ENCODE results near the gene SUN3.
"Not testable (repeated sequence)": the region's sequence is repeated elsewhere in the genome, so short reads cannot be mapped to it uniquely, and the experiment has no call there.

The SUN3 gene

DNA sequence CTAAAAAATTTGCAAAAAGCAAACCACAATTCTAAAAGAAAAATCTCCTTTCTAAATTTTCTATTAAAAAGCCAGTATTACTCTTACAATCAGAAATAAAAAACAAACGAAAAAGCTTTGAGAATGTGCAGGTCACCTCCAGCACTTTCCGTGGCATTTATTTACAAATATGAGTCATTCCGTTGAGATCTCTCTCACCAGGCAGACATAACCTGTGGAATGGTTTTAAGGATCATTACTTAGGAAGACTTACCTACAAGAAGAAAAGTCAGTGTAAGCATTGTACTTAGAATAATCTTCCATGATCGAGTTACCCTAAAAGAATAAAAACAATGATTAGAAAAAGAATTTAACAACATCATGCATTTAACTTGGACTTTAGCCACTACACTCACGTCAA, 3.3 kb downstream of the SUN3 start:
- DNase-seq = no peak

DNA sequence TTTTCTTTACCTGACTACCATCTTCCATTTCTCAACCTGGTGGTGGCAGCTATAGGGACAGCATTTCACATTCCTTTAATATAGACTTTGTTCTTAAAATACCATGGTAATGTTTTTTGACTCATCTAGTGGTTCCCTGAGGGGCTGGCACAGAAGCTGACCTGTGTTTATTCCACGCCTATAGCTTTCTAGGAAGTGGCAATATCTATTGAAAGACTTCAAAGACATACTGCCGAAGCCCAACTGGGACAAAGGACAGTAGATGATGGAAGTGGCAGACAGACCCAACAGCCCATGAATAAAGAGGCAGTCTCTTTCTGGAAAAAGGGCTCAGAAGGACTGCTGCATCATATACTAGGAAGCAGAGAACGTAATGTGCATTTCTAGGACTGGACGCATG, 11.2 kb downstream of the SUN3 start:
- no peak for DNase-seq

DNA sequence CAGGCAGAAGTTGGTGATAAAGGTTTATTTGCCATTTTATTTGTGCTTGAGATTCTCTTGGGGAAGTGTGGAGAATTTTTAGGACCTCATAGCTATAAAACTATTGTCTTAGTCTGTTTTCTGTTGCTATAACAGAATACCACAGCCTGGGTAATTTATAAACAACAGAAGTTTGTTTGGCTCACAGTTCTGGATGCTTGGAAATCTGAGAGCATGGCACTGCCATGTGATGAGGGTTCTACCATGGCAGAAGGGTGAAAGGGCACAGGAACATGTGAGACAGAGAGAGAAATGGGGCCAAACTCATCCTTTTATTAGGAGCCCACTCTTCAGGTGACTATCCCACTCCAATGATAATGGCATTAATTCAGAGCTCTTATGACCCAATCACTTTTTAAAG, 12.3 kb downstream of the SUN3 start:
- DNase-seq = no peak

DNA sequence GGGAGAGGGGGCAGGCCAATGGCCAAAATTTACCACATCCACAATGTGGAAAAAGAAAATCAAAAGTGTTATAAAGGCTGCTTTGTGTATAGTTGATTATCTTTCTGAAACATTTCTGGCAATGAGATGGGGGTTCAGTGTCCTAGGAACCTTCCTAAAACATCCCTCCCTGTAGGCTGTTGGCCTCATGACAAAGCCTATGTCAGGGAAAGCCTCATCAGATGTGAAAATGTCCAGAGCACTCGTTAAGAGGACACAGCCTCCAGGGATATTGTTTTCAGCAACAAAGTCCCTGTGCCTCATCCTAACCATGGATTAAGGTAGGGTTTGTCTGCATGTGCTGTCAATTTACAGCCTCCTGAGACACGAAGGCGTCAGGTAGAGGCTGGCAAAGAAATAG, 17.0 kb downstream of the SUN3 start:
- DNase-seq = no peak

DNA sequence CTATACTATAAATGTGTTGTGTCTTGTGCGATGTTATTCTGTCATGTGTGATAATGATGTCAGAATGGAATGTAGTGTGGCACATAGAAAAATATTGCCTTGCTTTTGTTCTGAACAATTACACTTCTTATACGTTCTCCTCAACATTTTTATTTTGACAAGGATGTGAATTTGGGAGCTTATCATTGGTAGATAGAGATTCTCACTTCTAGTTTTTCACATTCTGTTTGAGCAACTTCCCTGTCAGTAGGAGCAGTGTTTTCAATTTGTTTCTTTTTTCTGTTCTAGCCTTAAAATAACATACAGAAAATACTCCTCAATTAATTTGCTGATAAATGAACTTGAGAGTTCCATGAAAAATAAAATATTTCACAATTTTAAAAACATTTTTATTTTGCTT, 17.6 kb downstream of the SUN3 start:
- no peak for DNase-seq

DNA sequence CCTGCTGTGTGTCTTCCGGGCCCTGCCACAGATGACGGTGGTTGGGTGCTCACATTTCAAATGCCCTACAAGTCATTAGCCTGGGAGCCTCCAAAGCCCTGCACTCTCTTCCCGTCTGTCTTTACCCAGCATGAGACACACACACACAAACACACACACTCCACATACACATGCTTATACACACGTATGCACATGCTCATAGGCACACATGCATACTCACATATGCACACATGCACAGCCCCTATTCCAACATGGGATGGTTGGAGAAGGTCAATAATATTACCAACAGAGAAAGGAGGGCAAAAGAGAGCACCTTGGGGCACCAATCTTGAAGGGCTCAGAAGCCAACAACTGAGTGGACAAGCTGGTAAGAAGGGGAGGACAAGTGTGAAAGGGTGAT, 19.0 kb downstream of the SUN3 start:
- no peak for DNase-seq

DNA sequence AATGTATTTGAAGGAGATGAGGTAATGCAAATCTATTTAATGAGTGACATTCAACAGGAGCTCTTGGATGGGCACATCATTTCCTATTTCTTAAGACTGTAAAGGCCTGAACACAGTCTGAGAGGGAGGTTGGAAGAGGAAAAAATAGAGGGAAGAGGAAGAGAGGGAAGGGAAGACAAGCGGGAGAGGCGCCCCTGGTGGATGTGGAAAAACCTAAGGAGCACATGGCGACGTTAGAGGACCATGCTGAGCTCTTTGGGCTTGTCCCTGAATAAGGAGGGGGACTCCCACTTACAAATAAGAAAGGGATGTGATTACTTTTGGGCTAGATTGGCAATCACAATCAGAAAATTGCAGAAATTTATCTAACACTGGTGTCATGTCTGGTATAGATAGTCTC, 19.6 kb downstream of the SUN3 start:
- no peak for DNase-seq

DNA sequence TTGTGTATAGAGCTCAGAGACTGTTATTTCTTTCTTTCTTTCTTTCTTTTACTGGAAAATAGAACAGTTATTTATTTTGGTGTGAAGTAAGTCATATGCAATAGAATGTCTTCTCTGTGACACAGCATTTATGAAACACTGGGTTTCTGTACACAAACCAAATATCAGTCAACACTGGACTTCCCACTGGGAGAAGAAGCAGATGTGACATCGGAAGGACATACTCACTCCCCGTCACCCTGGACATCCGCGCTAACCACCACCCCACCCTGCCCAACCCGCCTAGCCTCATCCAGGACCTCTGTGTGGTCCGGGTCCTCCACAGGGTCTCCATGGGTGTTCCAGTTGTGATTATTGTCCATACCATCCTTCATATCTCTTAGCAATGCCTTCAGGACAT, 22.0 kb downstream of the SUN3 start:
- no peak for DNase-seq

DNA sequence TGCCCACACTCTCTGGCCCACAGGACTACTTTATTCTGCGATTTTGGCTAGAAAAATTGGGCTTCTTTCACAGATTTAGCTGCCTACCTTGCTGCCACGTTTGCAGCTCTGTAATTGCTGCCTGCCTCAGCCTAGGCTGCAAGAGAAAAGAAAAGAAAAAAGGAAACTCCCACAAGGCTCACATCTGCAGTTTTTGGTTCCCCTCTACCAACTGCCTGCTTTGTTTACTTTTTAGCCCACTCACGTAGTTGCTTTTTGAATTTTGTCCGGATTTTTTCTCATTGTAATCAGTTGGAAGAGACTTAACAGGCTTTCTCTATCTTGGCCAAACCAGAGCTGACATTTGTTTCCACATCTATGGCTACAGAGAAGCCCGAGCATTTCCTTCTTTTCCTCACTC, 24.3 kb downstream of the SUN3 start:
- no peak for DNase-seq

DNA sequence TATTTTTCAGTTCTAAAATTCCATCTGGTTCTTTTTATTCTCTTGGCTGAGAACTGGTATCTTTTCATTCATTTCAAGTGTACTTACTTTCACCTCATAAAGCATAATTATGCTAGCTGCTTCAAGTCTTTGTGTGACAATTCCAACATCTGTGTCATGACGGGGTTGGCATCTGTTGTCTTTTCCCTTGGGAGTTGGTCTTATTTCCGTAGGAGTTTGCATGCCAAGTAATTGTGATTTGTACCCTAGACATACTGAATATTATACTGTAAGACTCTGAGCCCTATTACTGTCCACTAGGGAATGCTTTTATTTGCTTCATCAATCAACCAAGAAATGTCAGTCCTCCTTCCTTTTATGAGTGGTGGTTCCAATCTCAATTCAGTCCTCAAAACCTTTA, 24.9 kb downstream of the SUN3 start:
- DNase-seq = no peak

DNA sequence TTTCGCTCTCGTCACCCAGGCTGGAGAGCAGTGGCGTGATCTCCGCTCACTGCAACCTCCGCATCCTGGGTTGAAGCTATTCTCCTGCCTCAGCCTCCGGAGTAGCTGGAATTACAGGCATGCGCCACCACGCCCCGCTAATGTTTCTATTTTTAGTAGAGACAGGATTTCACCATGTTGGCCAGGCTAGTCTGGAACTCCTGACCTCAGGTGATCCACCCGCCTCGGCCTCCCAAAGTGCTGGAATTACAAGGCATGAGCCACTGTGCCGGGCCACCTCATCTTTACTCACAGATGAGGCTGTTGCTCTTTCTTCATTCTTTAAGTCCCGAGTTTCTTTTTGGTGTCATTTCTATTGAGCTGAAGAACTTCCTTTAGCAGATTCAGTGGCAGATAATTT, 28.7 kb downstream of the SUN3 start:
- not testable (repeated sequence) for DNase-seq

DNA sequence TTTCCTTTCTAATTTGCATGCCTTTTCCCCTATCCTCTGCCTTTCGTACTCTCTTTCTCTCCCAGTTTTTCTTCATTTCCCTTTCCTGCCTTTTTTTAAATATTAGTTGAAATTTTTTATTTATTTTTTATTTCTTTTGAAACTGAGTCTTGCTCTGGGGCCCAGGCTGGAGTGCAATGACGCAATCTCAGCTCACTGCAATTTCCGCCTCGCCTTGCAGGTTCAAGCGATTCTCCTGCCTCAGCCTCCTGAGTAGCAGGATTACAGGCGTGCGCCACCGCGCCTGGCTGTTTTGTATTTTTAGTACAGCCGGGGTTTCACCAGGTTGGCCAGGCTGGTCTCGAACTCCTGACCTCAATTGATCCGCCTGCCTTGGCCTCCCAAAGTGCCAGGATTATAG, 29.5 kb downstream of the SUN3 start:
- no peak for DNase-seq

DNA sequence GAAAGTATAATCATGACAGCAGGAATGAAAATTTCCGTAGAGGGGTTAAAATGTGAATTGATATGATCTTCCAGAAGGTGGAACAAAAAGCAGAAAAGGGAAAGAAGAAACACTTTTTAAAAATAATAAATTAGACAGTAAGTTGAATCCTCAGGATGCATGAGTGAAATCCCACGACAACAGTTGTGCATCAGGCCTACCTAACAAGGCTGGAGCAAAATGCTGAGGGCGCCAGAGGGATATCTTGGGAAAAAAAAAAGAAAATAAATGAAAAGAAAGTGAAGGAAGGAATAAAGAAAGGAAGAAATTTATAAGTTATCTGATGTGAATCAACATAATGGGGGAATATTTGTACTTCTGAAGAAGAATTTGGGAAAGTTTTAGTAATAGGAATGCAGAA, 36.5 kb downstream of the SUN3 start:
- DNase-seq = no peak

DNA sequence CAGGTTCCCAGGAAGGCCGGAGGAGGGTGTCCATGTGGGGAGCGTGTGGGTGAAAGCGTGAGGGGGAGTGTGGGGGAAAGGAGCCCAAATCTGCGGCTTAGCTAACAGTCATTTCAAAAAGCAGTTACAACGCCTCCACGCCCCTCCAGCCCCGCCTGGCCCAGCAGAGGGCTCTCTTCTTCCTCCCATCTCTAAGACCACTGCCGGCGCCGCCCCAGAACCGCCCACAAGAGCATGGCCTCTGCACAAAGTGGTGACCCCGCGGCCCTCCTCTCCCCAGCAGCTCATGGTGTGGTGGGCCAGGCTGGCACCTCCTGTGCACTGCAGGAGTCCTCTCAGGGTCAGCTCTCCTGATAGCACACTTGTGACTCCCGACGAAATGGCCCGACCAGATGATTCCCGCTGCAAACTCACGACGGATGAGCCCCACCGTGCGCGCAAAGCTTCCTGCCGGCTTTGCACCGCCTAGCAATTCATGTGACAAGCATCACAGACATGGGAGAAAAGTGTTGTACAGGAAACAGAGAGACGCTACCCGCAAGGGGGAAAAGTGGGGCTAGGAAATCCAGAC, 37.1 kb downstream of the SUN3 start:
- DNase-seq = no peak

DNA sequence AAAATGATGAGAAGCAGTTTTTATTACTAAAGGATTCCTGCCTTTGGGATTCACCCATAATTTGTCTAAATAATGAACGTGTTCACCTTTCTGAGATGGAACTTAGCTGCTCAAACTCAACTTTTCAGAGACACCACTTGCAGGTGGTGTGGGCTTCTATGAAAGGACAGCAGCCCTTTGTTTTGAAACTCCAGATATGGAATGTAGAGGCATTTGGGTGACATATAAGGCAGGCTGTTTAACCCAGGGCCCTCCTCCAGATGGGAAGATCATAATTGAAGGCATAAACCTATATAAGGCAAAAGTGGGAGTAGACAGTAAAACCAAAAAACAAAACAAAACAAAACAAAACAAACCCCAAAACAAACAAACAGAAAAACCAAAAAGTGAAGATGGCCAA, 37.6 kb downstream of the SUN3 start:
- no peak for DNase-seq

DNA sequence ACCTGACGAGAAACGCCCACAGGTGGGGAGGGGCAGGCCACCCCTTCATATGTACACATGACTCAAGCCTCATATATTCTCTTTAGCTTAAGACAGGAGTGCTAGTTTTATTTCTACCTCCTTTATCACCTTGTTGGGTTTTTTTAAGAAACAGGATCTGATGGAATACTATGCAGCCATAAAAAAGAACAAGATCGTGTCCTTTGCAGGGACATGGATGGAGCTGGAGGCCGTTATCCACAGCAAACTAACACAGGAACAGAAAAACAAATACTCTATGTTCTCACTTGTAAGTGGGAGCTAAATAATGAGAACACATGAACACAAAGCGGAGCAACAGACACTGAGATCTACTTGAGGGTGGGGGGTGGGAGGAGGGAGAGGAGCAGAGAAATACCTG, 38.3 kb downstream of the SUN3 start:
- DNase-seq = no peak

DNA sequence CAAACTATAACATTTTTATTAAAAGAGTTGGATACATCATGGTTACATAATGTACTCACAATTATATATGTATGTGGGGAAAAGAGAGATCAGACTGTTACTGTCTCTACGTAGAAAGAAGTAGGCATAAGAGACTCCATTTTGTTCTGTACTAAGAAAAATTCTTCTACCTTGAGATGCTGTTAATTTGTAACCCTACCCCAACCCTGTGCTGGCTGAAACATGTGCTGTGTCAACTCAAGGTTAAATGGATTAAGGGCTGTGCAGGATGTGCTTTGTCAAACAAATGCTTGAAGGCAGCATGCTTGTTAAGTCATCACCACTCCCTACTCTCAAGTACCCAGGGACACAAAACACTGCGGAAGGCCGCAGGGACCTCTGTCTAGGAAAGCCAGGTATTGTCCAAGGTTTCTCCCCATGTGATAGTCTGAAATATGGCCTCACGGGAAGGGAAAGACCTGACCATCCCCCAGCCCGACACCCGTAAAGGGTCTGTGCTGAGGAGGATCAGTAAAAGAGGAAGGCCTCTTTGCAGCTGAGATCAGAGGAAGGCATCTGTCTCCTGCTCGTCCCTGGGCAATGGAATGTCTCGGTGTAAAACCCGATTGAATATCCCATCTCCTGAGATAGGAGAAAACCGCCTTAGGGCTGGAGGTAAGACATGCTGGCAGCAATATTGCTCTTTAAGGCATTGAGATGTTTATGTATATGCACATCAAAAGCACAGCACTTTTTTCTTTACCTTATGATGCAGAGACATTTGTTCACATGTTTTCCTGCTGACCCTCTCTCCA, 39.1 kb downstream of the SUN3 start:
- not testable (repeated sequence) for DNase-seq

DNA sequence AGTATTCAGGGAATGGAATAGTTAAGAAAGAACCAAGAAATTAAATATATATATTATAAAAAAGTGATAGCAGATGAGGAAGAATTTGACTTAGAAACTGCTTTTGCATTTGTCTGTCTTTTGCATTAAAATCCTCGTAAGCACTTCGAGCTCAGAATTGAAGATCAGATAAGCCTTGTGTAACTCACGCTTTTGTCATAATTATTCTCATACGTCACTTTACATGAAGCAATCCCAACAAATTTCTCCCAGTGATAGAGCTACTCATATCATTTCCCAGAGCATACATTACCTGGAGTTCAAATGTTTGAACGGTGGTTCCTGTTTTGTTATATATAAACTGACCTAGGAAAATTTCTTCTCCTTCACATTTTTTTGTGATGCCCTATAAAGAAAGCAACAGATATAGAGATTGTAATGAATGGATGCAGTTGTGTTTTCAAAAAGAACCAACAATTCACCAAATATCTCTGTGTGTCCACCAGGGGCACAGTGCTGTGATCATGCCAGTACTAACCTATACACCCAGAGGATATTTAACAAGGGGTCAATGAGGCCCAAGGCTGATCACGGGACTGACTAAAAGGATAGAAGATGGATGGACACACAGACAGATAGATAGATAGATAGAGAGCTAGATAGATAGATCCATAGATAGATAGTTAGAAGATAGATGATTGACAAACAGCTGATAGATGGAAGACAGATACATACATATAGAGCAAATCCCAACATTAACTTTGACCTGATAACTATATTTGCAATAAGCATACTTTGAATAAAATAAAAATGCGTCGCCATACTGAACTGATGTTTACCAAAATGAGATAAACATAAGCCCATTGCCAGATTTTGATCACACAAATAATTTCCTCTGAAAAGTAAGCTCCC, 40.2 kb downstream of the SUN3 start:
- DNase-seq = no peak

DNA sequence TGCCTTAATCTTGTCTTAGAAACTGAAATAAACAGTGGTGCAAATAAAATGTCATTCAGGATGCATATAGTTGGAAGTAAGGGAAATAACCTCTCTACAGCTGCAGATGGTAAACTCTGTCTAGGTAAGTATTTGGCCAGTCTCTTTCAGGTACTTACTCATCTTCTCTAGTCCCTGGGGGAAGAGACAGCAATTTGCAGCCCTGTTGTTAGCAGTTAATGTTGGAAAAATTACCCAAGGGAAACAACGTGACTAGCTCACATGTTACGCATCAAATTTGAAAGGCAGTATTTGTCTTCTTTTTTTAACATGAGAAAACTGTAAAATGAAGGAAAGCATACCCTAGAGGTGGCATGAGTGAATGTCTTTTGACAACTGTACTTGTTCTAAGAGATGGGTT, 46.3 kb downstream of the SUN3 start:
- DNase-seq = no peak

DNA sequence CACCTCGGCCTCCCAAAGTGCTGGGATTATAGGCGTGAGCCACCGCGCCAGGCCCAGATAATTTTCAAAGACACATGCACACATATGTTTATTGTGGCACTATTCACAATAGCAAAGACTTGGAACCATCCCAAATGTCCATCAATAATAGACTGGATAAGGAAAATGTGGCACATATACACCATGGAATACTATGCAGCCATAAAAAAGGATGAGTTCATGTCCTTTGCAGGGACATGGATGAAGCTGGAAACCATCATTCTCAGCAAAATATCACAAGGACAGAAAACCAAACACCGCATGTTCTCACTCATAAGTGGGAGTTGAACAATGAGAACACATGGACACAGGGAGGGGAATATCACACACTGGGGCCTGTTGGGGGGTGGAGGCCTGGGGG, 48.3 kb downstream of the SUN3 start:
- not testable (repeated sequence) for DNase-seq

DNA sequence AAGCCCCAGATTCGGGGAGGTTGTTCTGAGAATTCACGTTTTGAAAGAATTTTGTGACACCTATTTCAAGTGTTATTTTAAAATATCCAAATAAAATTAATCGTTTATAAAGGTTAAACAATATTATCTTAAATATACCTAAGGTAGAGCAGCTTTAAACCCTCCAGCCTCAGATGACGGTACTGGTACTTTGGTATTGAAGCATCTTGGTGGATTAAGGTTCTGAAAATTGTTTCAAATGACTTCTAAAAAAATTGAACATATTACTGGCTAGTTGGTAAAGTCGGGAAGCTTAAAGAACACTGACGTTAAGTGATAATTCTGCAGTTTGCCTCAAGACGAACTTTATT, 49.1 kb downstream of the SUN3 start:
- DNase-seq = no peak

DNA sequence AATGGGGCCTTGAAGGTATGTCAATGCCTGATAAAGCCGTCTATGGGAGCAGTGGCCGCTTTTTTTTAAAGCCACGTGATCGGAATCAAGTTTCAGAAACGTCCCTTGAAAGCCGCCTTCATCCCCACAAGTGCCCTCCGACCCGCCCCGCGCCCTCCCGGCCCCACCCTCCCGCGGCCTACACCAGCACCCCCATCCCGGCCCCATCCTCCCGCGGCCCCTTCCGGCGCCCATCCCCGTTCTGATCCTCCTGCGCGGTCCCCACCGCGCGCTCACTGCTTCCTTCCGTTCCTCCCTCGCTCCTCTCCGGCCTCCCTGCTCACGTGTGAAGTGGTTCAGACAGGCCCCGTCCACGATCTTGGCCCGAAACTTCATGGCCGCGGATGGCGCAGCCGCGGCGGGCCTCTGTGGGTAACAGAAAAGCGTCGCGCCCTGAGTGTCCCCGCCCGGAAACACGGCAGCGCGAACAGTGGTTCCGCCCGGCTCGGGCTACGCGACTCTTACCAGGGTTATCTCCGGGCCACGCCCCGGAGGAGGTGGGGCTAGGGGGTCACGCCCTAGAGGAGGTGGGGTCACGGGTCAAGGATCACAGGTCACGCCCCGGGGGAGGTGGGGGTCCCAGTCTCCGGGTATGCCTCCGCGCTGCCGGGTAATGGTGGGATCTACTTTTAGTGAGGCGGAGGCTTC, 49.6 kb downstream of the SUN3 start, which contains the start of gene HUS1:
HUS1 (minus strand) TSS at position 471 of the 687 bp plus-strand sequence; CDS start at position 375, 96 bp downstream.
- DNase-seq = peak; percentile 39

DNA sequence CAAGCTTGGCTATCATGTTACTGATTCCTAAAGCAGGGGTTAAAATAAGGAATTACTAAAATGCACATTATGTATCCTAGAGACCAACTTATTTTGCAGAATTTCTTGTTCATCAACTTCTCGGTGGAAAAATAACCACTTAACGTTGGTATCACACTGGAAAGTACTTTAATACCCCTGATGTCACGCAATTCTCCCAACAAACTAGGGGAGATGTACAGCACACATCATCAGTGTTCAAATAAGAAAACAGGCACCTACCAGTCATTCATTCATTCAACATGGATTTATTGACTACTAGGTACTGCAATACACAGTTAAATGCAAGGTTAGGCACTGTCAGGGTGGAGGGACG, 50.1 kb downstream of the SUN3 start:
- DNase-seq = no peak

DNA sequence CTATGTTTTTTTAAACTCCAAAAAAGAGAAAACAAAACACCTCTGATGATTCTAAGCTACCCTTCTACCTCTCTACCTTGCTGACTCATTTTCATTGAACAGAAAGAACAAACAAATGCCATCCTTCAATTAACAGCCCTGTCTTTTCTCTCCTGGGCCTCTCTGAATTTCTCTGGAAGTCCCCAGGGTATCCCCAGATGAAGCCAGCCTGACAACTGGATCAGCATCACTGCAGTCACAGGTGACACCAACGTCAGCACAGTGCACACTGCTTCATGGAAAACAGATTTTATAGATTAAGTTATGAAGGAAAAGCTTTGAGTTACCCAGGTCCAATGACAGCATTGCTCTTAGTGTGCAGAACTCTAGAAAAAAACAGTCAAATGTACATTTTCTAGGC, 55.2 kb downstream of the SUN3 start:
- no peak for DNase-seq
